ENCODE results near the gene KIAA1328. TPM values are rescaled to one million over a fixed set of nuclear protein-coding genes. Genes with fewer than 3 reads are reported as not detected.

Gene KIAA1328
- total RNA-seq, 1 donor from 2014 or later, result 9.5 TPM

GRCh38 chr18:37272226-37272625 lies 443.3 kb downstream of the KIAA1328 start:
- Mint-ChIP-seq H3K27ac (ENCODE audit: unreplicated experiment) (no peak overlapping the region), H3K4me3 (ENCODE audit: unreplicated experiment) (no peak overlapping the region), H3K9me3 (ENCODE audit: unreplicated experiment) (peaks cover 7% of the 10 kb centered on the region), H3K4me1 (ENCODE audit: low read depth, unreplicated experiment) (no peaks in the 10 kb centered on the region), H3K27me3 (ENCODE audit: unreplicated experiment) (peaks cover 4% of the 10 kb centered on the region), H3K36me3 (ENCODE audit: unreplicated experiment) (peaks cover 14% of the 10 kb centered on the region)
- no peak for TF ChIP-seq CTCF (IDR thresholded peaks at IDR 0.05; ENCODE audit: partially characterized antibody, unreplicated experiment)
- DNase-seq, result no peak

- no peaks in the 10 kb centered on the region for H3K4me1 Mint-ChIP-seq (ENCODE audit: low read depth, unreplicated experiment)
- H3K27ac Mint-ChIP-seq (ENCODE audit: unreplicated experiment), result no peak overlapping the region
- peaks cover 10% of the 10 kb centered on the region for H3K9me3 Mint-ChIP-seq (ENCODE audit: unreplicated experiment)
These were observed 443.9 kb downstream of the KIAA1328 start for GRCh38 chr18:37272841-37273240.

GRCh38 chr18:37274309-37275236 lies 445.6 kb downstream of the KIAA1328 start:
- peaks cover 5% of the 10 kb centered on the region for H3K27me3 Mint-ChIP-seq (ENCODE audit: unreplicated experiment)
- H3K36me3 Mint-ChIP-seq (ENCODE audit: unreplicated experiment), result peaks cover 14% of the 10 kb centered on the region
- no peak for TF ChIP-seq CTCF (IDR thresholded peaks at IDR 0.05; ENCODE audit: partially characterized antibody, unreplicated experiment)
- peaks cover 1% of the 10 kb centered on the region for H3K4me1 Mint-ChIP-seq (ENCODE audit: low read depth, unreplicated experiment)
- no peak overlapping the region for H3K27ac Mint-ChIP-seq (ENCODE audit: unreplicated experiment)
- H3K9me3 Mint-ChIP-seq (ENCODE audit: unreplicated experiment), result peaks cover 14% of the 10 kb centered on the region
- no peak for DNase-seq
- H3K4me3 Mint-ChIP-seq (ENCODE audit: unreplicated experiment), result no peak overlapping the region

More at GRCh38 chr18:37272841-37273240, 443.9 kb downstream of the KIAA1328 start:
- DNase-seq, result no peak
- Mint-ChIP-seq H3K27me3 (ENCODE audit: unreplicated experiment) (peaks cover 5% of the 10 kb centered on the region), H3K36me3 (ENCODE audit: unreplicated experiment) (peaks cover 14% of the 10 kb centered on the region), H3K4me3 (ENCODE audit: unreplicated experiment) (no peak overlapping the region)
- TF ChIP-seq CTCF (IDR thresholded peaks at IDR 0.05; ENCODE audit: partially characterized antibody, unreplicated experiment), result no peak

- no peak overlapping the region for H3K4me3 Mint-ChIP-seq (ENCODE audit: unreplicated experiment)
- peaks cover 14% of the 10 kb centered on the region for H3K9me3 Mint-ChIP-seq (ENCODE audit: unreplicated experiment)
- DNase-seq, result no peak
- peaks cover 5% of the 10 kb centered on the region for H3K27me3 Mint-ChIP-seq (ENCODE audit: unreplicated experiment)
- no peak for TF ChIP-seq CTCF (IDR thresholded peaks at IDR 0.05; ENCODE audit: partially characterized antibody, unreplicated experiment)
- H3K27ac Mint-ChIP-seq (ENCODE audit: unreplicated experiment), result no peak overlapping the region
- H3K36me3 Mint-ChIP-seq (ENCODE audit: unreplicated experiment), result peaks cover 14% of the 10 kb centered on the region
- H3K4me1 Mint-ChIP-seq (ENCODE audit: low read depth, unreplicated experiment), result peaks cover 1% of the 10 kb centered on the region
These were observed 446.4 kb downstream of the KIAA1328 start for GRCh38 chr18:37275237-37275741.
